GM12874 (cell line): ENCODE measurements around the gene ODAD3.

Experiments
- CTCF ChIP-seq: IDR thresholded peaks from 2 replicates; pipeline ENCODE4 v1.5.1; 2011; ENCODE audit warnings: low read depth, mild to moderate bottlenecking, control low read depth, low read length, moderate library complexity; ENCODE audit not compliant: insufficient read depth

The ODAD3 gene

GRCh38 chr19:11435833-11436313 lies 952 bp upstream of the ODAD3 start:
- TF ChIP-seq CTCF: no peak

GRCh38 chr19:11434703-11435056 lies 241 bp downstream of the ODAD3 start:
- TF ChIP-seq CTCF: no peak

GRCh38 chr19:11426656-11427055 lies 8.3 kb downstream of the ODAD3 start:
- no peak for TF ChIP-seq CTCF

- no peak for TF ChIP-seq CTCF
Observed at GRCh38 chr19:11425719-11426457, 9.0 kb downstream of the ODAD3 start.

- TF ChIP-seq CTCF: no peak
Observed at GRCh38 chr19:11423791-11424181, 11.1 kb downstream of the ODAD3 start.

GRCh38 chr19:11423164-11423790 lies 11.6 kb downstream of the ODAD3 start:
- no peak for TF ChIP-seq CTCF

GRCh38 chr19:11422163-11423065 lies 12.5 kb downstream of the ODAD3 start:
- TF ChIP-seq CTCF: no peak
